HG03558 (cell line): ENCODE data around the gene MIGA1.
"Not testable (repeated sequence)": the region's sequence is repeated elsewhere in the genome, so short reads cannot be mapped to it uniquely, and the experiment has no call there.

Source experiments
- ATAC-seq: cut with Tn5 transposase; IDR thresholded peaks from one replicate; pipeline ENCODE4 v1.9.1; 2021; ENCODE audit warnings: moderate number of reproducible peaks; ENCODE audit not compliant: unreplicated experiment; ENCODE audit errors: extremely low read depth

The MIGA1 gene

GRCh38 chr1:77796695-77797405, 17.4 kb downstream of the MIGA1 start:
- ATAC-seq: no peak

DNA sequence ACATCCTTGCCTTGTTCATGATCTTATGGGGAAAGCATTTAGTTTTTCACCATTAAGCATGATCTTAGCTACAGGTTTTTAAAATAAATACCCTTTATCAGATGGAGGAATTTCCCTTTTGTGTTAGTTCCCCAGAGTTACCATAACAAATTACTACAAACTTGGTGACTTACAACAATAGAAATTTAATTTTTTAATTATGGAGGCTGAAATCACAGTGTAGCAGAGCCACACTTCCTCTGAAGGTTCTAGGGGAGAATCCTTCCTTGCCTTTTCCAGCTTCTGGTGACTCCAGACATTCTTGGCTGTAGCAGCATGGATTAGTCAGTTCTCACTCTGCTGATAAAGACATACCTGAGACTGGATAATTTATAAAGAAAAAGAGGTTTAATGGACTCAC, 18.5 kb downstream of the MIGA1 start:
- no peak for ATAC-seq

DNA sequence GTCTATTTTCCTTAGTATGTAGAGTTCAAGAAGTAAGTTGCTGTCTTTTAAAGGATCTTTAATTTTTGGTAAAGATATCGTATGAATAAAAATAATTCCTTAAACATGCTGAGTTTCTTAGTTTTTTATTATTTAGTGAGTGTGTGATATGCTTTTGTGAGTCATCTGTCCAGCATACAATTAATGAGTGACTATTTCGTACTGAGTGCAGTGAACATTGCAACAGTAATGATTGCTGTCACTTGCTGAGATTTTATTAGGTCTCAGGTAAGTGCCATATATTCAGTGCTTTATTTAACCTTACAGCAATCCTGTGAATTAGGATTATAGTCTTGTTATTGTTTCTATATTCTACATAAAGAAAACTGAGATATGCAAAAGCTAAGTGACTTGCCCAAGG, 22.6 kb downstream of the MIGA1 start:
- no peak for ATAC-seq

GRCh38 chr1:77803371-77803770, 23.9 kb downstream of the MIGA1 start:
- no peak for ATAC-seq

DNA sequence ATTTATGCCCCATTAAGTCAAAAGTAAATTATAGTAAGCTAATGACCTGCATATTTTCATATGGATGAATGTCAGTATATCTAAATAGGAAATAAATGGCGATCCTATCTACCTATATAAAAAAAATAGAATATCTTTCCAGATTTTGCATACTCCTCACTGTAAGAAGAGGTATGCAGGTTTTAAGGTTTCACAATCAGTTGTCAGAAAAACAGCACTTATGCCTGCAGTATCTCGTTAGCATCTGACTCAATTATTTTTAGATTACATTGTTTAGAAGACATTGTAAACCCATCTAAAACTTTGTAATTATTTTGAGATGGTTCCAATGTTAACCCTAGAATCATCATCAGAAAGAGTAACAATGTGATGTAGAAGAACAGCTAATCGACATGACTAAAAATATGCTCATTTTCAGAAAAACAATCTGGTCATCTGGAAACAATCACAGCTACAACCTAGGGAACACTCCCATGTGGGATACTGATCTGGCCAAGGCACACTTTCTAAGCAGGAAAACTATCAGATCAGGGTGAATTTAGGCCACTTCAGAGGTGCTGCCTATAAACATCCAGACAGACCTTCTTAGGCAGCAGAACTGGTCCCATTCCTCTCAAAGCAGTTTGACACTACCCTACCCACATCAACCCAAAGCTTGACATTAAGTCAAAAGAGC, 30.5 kb downstream of the MIGA1 start:
- ATAC-seq: not testable (repeated sequence)

- not testable (repeated sequence) for ATAC-seq
Observed at GRCh38 chr1:77811589-77811988, 32.1 kb downstream of the MIGA1 start.

DNA sequence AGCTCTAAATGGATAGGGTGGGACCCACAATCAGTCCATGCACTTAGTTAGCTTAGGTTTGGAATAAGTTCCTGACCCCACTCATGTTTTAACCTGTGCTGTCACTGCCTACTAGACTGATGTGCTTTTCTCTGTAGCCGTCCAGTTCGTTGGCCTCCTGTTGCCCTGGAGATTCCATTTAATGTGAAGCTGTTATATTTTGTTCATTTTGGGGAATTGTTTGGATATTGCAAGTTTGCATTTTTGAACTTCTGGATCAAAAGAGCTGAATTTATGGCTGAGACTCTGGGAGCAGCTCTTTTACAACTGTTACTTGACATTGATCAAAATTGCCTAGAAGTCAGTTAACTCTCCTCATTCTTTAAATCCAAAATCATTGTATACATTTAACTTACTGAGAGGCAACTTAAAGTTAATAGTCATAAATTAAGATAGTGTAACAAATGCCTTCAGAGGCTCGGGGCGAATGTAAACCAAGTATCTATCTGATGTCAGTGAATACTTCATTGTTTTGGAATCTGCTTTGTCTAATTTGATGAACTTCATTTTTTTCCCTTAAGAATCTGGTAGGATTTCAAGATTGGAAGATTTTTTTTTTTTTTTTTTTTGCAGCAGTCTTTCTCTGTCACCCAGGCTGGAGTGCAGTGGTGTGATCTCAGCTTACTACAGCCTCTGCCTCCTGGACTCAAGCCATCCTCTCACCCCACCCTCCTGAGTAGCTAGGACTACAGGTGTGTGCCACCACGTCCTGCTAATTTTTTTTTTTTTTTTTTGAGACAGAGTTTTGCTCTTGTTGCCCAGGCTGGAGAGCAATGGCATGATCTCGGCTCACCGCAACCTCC, 38.1 kb downstream of the MIGA1 start:
- no peak for ATAC-seq

DNA sequence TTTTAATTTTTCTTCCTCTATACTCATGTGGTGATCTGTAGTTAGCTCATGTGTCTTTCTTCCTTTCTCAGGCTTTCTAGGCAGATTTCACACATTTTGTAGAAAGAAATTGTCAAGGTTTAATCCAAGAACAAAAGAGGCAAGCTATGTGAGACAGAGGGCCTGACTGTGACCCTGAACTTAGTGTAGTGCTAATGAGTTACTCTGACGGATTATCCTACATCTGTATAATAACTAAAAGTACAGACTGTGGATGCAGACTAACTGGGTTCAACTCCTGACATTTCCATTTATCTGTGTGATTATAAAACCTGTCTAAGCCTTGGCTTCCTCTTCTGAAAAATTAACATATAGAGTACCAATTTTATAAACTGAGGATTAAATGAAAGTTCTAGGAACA, 40.7 kb downstream of the MIGA1 start:
- no peak for ATAC-seq

- ATAC-seq: no peak
Observed at GRCh38 chr1:77824079-77824478, 44.6 kb downstream of the MIGA1 start.

DNA sequence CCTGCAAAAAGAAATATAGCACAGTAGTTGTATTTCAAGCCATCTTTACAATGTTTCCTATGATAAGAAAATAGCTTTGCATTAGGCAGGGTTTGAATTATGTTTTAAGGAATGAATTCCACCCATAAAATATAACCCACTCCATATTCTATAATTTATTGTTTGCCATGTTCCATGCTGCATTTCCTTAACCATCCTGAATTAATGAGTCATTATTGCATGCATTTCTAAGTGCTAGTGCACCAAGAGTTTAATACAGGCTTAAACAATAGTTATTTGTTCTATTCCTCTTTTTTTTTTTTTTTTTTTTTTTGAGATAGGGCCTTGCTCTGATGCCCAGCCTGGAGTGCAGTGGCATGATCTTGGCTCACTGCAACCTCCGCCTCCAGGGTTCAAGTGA, 45.2 kb downstream of the MIGA1 start:
- ATAC-seq: no peak

DNA sequence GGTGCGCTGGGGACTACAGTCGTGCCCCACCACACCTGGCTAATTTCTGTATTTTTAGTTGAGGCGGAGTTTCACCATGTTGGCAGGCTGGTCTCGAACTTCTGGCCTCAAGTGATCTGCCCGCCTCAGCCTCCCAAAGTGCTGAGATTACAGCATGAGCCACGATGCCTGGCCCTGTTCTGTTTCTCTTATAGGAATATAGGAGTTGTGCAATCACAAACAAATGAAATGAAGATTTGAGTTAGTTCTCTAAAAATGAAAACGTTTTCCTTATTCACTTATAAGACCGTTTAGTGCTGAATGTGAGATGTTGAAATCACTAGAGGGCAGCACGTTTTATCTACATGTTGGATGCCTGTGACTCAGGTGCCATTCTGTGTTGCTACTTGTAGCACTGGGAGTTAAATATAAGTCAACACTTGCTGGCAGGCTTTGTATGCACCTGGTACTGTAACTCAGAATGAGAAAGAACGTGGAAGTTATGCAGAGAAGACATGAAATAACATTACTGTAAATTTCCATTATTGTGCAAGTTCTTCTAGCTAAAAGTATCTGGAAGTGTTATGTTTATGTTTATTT, 45.8 kb downstream of the MIGA1 start:
- ATAC-seq: peak; percentile 66

DNA sequence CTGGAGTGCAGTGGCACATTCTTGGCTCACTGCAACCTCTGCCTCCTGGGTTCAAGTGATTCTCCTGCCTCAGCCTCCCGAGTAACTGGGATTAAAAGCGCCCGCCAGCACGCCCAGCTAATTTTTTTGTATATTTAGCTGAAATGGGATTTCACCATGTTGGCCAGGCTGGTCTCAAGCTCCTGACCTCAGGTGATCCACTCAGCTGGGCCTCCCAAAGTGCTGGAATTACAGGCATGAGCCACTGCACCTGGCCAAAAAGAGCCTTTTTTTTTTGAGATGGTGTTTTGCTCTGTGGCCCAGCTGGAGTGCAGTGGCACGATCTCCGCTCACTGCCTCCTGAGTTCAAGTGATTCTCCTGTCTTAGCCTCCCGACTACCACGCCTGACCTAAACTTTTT, 47.4 kb downstream of the MIGA1 start:
- not testable (repeated sequence) for ATAC-seq

DNA sequence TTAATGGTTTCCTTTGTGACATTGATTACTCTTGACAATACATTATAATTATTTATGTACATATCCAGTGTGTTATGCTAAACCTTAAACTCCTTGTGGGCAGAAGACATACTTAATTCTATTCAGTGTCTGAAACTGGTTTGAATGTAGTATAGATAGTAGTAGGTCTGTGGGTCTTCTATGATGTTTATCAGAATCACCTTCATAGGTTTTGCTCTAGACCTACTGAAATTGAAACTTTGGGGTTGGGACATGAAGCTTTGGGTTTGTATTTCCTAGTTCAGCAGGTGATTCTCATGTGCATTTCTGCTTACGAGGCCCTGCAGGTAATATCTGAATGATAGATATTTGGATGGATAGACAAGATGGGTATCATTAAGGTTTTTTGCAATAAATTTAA, 48.6 kb downstream of the MIGA1 start:
- ATAC-seq: no peak

DNA sequence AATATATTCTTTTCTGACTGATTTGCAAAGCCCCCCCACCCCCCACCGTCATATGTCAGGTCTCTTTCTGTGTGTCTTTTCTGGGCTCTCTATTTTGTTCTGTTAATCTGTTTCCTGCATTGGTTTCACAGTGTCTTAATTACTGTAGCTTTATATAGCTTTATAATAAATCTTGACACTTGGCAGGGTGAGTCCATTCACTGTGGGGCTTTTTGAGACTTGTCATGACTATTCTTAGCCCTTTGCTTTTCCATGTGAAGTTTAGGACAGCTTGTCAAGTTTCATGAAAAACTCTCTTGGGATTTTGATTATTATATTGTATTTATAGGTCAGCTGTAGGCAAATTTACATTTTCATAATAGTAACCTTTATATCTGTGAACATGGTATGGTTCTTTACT, 50.4 kb downstream of the MIGA1 start:
- ATAC-seq: no peak

- no peak for ATAC-seq
Observed at GRCh38 chr1:77830946-77831345, 51.5 kb downstream of the MIGA1 start.

DNA sequence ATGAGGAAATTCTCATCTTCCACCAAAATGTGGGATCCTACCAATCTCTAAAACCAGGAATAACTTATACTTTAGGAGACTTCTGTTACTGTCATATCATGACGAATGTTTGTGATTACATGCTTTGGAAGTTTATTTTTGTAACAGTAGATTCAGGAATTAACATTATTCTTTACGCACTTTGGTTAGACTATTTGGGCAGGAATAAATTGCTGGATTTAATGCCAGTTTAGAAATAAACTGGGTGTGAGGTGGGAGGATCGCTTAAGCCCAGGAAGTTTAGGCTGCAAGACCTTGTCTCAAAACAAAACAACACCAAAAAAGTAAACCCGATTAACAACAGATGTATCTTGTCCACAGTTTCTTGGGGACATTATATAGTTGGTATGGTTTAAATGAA, 52.1 kb downstream of the MIGA1 start:
- no peak for ATAC-seq

DNA sequence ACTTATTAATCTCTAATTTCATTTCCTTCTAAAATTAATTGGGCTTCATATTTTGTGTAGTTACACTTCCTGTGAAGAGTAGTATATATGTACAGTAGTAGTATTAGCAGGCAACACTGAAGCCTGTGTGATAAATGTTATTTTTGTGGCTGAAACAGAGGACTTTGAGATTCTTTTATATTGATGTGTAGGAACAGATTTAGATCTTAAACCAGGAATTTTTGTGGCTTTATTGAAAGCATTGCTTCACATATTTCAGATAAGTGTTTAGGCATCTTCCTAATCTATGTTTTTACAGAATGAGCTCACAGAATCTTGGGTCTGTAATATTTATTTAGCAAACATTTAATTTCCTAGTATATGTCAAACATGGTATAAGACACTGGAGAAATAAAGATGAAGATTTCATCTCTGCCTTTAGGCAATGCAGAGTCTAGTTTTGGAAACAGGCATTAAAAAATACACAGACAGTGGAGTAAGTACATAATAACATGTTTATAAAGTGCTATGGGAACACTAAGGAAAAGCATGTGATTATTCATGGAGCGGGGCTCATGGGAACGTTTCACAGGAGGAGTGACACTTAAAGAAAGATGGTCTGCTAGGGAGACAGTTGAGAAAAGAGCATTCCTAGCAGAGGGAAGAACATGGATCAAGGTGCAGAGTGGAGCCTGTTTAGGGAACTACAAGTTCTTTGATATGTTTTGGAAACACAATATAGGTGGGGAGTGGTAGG, 52.7 kb downstream of the MIGA1 start:
- no peak for ATAC-seq

DNA sequence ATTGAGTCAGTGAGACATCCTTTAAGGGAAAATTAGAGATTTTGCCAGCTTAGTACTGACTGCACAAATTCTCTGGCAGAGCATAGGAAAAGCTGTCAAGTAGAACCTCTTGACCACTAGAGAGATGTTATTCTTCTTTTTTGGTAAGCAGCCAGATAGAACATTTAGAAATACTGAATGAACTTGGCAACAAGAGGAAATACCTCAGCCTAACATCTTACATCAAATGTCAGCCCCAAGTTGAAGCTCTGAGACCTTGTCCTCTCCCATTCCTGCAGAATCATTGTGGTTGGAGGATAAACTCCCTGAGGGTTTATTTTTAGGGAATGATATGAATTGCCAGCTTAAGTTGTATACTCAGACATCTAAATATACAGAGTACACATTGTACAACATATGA, 53.5 kb downstream of the MIGA1 start:
- ATAC-seq: no peak

GRCh38 chr1:77833521-77834100, 54.2 kb downstream of the MIGA1 start:
- ATAC-seq: no peak
